Activated CD4-positive, alpha-beta T cell treated with anti-CD3 and anti-CD28 coated beads, Interleukin-2, amount 10 ng/mL, durations not matched to agents 7 days and 5 days (primary cell): ENCODE measurements around the gene NLRX1. TPM values are rescaled to one million over a fixed set of nuclear protein-coding genes. Genes with fewer than 3 reads are reported as not detected.

Experiments used
- CTCF ChIA-PET: fragments of 350-600 bp; sonication (Branson Sonifier 250); formaldehyde crosslinking; loops from one replicate; lab custom pipeline; 2021; ENCODE audit warnings: antibody characterized with exemption; lab: Charles Lee
- POLR2A ChIA-PET: fragments of 350-600 bp; sonication (Branson Sonifier 250); formaldehyde crosslinking; loops from one replicate; lab custom pipeline; 2021; ENCODE audit warnings: antibody characterized with exemption; lab: Charles Lee
- DNase-seq: peaks from one replicate; pipeline ENCODE4 v3.0.0-alpha.2; 2020
- H3K27ac Mint-ChIP-seq: one replicate; pipeline ENCODE4 v1.8.0; 2021; ENCODE audit warnings: mild to moderate bottlenecking, moderate library complexity, mixed read lengths
- H3K27me3 Mint-ChIP-seq: one replicate; pipeline ENCODE4 v1.8.0; 2021; ENCODE audit warnings: mixed read lengths
- H3K36me3 Mint-ChIP-seq: one replicate; pipeline ENCODE4 v1.8.0; 2021; ENCODE audit warnings: low read depth, mixed read lengths
- H3K4me1 Mint-ChIP-seq: one replicate; pipeline ENCODE4 v1.8.0; 2021; ENCODE audit warnings: mixed read lengths
- H3K4me3 Mint-ChIP-seq: one replicate; pipeline ENCODE4 v1.8.0; 2021; ENCODE audit warnings: mild to moderate bottlenecking, moderate library complexity, mixed read lengths
- H3K9me3 Mint-ChIP-seq: one replicate; pipeline ENCODE4 v1.8.0; 2021; ENCODE audit warnings: mixed read lengths
- total RNA-seq, 2 experiments: library from RNA; stranded (reverse); gene quantifications; one replicate each; pipeline ENCODE4 v1.2.3, GENCODE V29; 2021

Gene NLRX1
- total RNA-seq, 2 experiments from 2014 or later: 24.2 to 28.5 TPM

DNA sequence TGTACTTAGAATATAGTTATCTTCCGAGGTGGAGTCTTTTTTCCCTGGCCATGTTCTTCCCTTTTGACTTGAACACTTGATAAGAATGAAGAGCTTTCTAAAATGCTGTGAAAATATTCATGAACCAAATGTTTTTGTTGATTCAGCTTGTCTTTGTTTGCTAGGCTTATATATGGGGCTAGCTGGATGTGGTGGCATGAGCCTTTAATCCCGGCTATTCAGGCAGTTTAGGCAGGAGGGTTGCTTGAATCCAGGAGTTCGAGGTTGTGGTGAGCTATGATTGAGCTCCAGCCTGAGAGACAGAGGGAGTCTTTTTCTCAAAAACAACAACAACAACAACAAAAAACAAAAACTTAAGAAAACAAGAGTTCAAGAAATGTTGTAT lies 60.8 kb downstream of the NLRX1 start:
- Mint-ChIP-seq H3K4me1 (peaks cover 35% of the 10 kb centered on the region), H3K4me3 (peak overlapping the region; percentile 54), H3K27ac (peak overlapping the region; percentile 42), H3K36me3 (peaks cover 43% of the 10 kb centered on the region), H3K9me3 (no peaks in the 10 kb centered on the region), H3K27me3 (no peaks in the 10 kb centered on the region)
- no peak for DNase-seq
- ChIA-PET CTCF (interaction anchor here (0.6 to 2.0 kb wide), 8 partner anchors 13 to 832 kb away, joined by 3 to 7 read pairs (median 3); no protein-coding TSS in a partner anchor), POLR2A (no interaction called here)

GRCh38 chr11:119229741-119230140 lies 61.2 kb downstream of the NLRX1 start:
- Mint-ChIP-seq H3K9me3 (no peaks in the 10 kb centered on the region), H3K4me1 (peaks cover 37% of the 10 kb centered on the region), H3K36me3 (peaks cover 43% of the 10 kb centered on the region), H3K4me3 (no peak overlapping the region), H3K27me3 (no peaks in the 10 kb centered on the region), H3K27ac (no peak overlapping the region)
- CTCF ChIA-PET: interaction anchor here (0.6 to 2.0 kb wide), 6 partner anchors 13 to 832 kb away, joined by 3 to 7 read pairs (median 3); no protein-coding TSS in a partner anchor
- DNase-seq: no peak
- POLR2A ChIA-PET: no interaction called here

Other genes with a start within 250 kb of the NLRX1 start
- 100 to 1,000 TPM; 103 to 109 TPM for gene BCL9L, start 242.8 kb upstream of the NLRX1 start, total RNA-seq
- under 1 TPM in 1 of 2 experiments, not detected in 1; 0.60 TPM for gene UPK2, start 212.4 kb upstream of the NLRX1 start, total RNA-seq
- gene FOXR1, start 197.0 kb upstream of the NLRX1 start, total RNA-seq: not detected
- gene CENATAC, start 170.6 kb upstream of the NLRX1 start, total RNA-seq: 10 to 100 TPM; 40.4 to 47.2 TPM
- 1,000 to 10,000 TPM; 1,054 to 1,196 TPM for gene RPS25, start 150.4 kb upstream of the NLRX1 start, total RNA-seq
- gene TRAPPC4, start 150.0 kb upstream of the NLRX1 start, total RNA-seq: 10 to 100 TPM; 58.5 to 65.4 TPM
- 10 to 100 TPM; 17.9 to 19.4 TPM for gene SLC37A4, start 137.8 kb upstream of the NLRX1 start, total RNA-seq
- 100 to 1,000 TPM; 117 to 119 TPM for gene HYOU1, start 111.5 kb upstream of the NLRX1 start, total RNA-seq
- 10 to 100 TPM; 39.7 to 40.0 TPM for gene VPS11, start 100.9 kb upstream of the NLRX1 start, total RNA-seq
- 10 to 100 TPM; 21.6 to 23.2 TPM for gene HMBS, start 83.8 kb upstream of the NLRX1 start, total RNA-seq
- 10 to 100 TPM; 48.7 to 60.3 TPM for gene DPAGT1, start 66.9 kb upstream of the NLRX1 start, total RNA-seq
- 10 to 100 TPM; 28.4 to 30.0 TPM for gene C2CD2L, start 61.4 kb upstream of the NLRX1 start, total RNA-seq
- gene HINFP, start 47.1 kb upstream of the NLRX1 start, total RNA-seq: 10 to 100 TPM; 47.6 to 48.0 TPM
- under 1 TPM in 1 of 2 experiments, not detected in 1; 0.15 TPM for gene ABCG4, start 19.7 kb upstream of the NLRX1 start, total RNA-seq
- gene NHERF4, start 16.8 kb downstream of the NLRX1 start, total RNA-seq: under 1 TPM; 0.57 to 0.58 TPM
- gene CBL, start 37.6 kb downstream of the NLRX1 start, total RNA-seq: 10 to 100 TPM; 45.1 to 53.9 TPM
- gene MCAM, start 148.4 kb downstream of the NLRX1 start, total RNA-seq: 1 to 10 TPM; 1.0 to 1.4 TPM
- 10 to 100 TPM; 38.3 to 38.8 TPM for gene RNF26, start 165.8 kb downstream of the NLRX1 start, total RNA-seq
- not detected for gene C1QTNF5, start 172.2 kb downstream of the NLRX1 start, total RNA-seq
- not detected for gene MFRP, start 178.0 kb downstream of the NLRX1 start, total RNA-seq
- under 1 TPM; 0.17 to 0.22 TPM for gene USP2, start 213.0 kb downstream of the NLRX1 start, total RNA-seq